OCI-LY1 (cell line): ENCODE results near the gene LRMDA.

ENCODE experiments used
- H2AFZ ChIP-seq: fragments of 200-600 bp; sonication (generic), shearing (Covaris generic); 2 replicates; pipeline ENCODE4 v1.6.0; 2014; ENCODE audit warnings: antibody characterized with exemption, mild to moderate bottlenecking, low read length
- H3F3A ChIP-seq: fragments of 200-600 bp; sonication (generic), shearing (Covaris generic); 2 replicates; pipeline ENCODE4 v1.6.0; 2014; ENCODE audit warnings: mild to moderate bottlenecking, antibody characterized with exemption, low read length, moderate library complexity; ENCODE audit not compliant: insufficient read depth
- H3K27ac ChIP-seq: fragments of 200-600 bp; sonication (generic); 2 replicates; pipeline ENCODE4 v1.5.1; 2014; ENCODE audit warnings: low read length, mixed run types, mild to moderate bottlenecking, low read depth; ENCODE audit not compliant: poor library complexity, severe bottlenecking
- H3K27me3 ChIP-seq: fragments of 200-600 bp; sonication (generic); 2 replicates; pipeline ENCODE4 v1.6.0; 2014; ENCODE audit warnings: antibody characterized with exemption, mild to moderate bottlenecking, low read length, moderate library complexity; ENCODE audit not compliant: insufficient read depth
- H3K36me3 ChIP-seq: fragments of 200-600 bp; sonication (generic); 2 replicates; pipeline ENCODE4 v1.6.1; 2014; ENCODE audit warnings: mild to moderate bottlenecking, antibody characterized with exemption, low read length, moderate library complexity, mixed read lengths; ENCODE audit not compliant: insufficient read depth
- H3K4me1 ChIP-seq: fragments of 200-600 bp; sonication (generic); 2 replicates; pipeline ENCODE4 v1.5.1; 2014; ENCODE audit warnings: mild to moderate bottlenecking, low read length, moderate library complexity; ENCODE audit not compliant: insufficient read depth, severe bottlenecking
- H3K4me2 ChIP-seq: fragments of 200-600 bp; sonication (generic), shearing (Covaris generic); 2 replicates; pipeline ENCODE4 v1.6.1; 2014; ENCODE audit warnings: low read length
- H3K4me3 ChIP-seq: fragments of 200-600 bp; sonication (generic); 2 replicates; pipeline ENCODE4 v1.5.1; 2014; ENCODE audit warnings: low read length, low read depth, mild to moderate bottlenecking, mixed read lengths; ENCODE audit not compliant: poor library complexity, severe bottlenecking
- H3K79me2 ChIP-seq: fragments of 200-600 bp; shearing (Covaris generic); 2 replicates; pipeline ENCODE4 v1.6.1; 2016; ENCODE audit warnings: mixed run types, low read length, mixed read lengths; ENCODE audit not compliant: insufficient read depth
- H3K9ac ChIP-seq: fragments of 200-600 bp; sonication (generic), shearing (Covaris generic); 2 replicates; pipeline ENCODE4 v1.6.1; 2014; ENCODE audit warnings: mild to moderate bottlenecking, low read length, mixed read lengths
- H3K9me2 ChIP-seq: fragments of 200-600 bp; sonication (generic), shearing (Covaris generic); 2 replicates; pipeline ENCODE4 v1.6.1; 2014; ENCODE audit warnings: low read depth, mild to moderate bottlenecking, low read length, mixed read lengths
- H3K9me3 ChIP-seq: fragments of 200-600 bp; shearing (Covaris generic); 2 replicates; pipeline ENCODE4 v1.6.1; 2014; ENCODE audit warnings: low read length, mixed read lengths
- H4K20me1 ChIP-seq: fragments of 200-600 bp; sonication (generic), shearing (Covaris generic); 2 replicates; pipeline ENCODE4 v1.6.0; 2016; ENCODE audit warnings: mild to moderate bottlenecking, low read length; ENCODE audit not compliant: insufficient read depth
- CTCF ChIP-seq: fragments of 200-600 bp; sonication (generic), shearing (Covaris generic); IDR thresholded peaks from 2 replicates; pipeline ENCODE4 v1.5.1; 2017; ENCODE audit warnings: mild to moderate bottlenecking, antibody characterized with exemption, low read length, moderate library complexity, mixed read lengths
- EZH2 ChIP-seq: fragments of 200-600 bp; sonication (generic), shearing (Covaris generic); IDR thresholded peaks from 2 replicates; pipeline ENCODE4 v1.8.0; 2017; ENCODE audit warnings: borderline replicate concordance, mixed run types, mild to moderate bottlenecking, antibody characterized with exemption, low read length, moderate library complexity, mixed read lengths

LRMDA gene

GRCh38 chr10:75508239-75508813 lies 76.9 kb downstream of the LRMDA start:
- no peak overlapping the region for H3K9ac ChIP-seq
- H3K27me3 ChIP-seq: no peaks in the 10 kb centered on the region
- H3K9me2 ChIP-seq: no peaks in the 10 kb centered on the region
- H3K27ac ChIP-seq: no peak overlapping the region
- H3K4me1 ChIP-seq: no peaks in the 10 kb centered on the region
- no peak overlapping the region for H3K4me3 ChIP-seq
- no peak overlapping the region for H2AFZ ChIP-seq
- no peaks in the 10 kb centered on the region for H3K79me2 ChIP-seq
- H3K36me3 ChIP-seq: no peaks in the 10 kb centered on the region
- H3K9me3 ChIP-seq: no peaks in the 10 kb centered on the region
- H3F3A ChIP-seq: no peaks in the 10 kb centered on the region
- no peak overlapping the region for H3K4me2 ChIP-seq
- no peak for TF ChIP-seq CTCF
- no peak for TF ChIP-seq EZH2
- no peaks in the 10 kb centered on the region for H4K20me1 ChIP-seq

- H4K20me1 ChIP-seq: no peaks in the 10 kb centered on the region
- no peak overlapping the region for H3K4me3 ChIP-seq
- no peak for TF ChIP-seq CTCF
- TF ChIP-seq EZH2: no peak
- H3K9ac ChIP-seq: no peak overlapping the region
- no peaks in the 10 kb centered on the region for H3F3A ChIP-seq
- no peaks in the 10 kb centered on the region for H3K79me2 ChIP-seq
- H3K27me3 ChIP-seq: no peaks in the 10 kb centered on the region
- no peak overlapping the region for H2AFZ ChIP-seq
- H3K9me2 ChIP-seq: no peaks in the 10 kb centered on the region
- no peaks in the 10 kb centered on the region for H3K4me1 ChIP-seq
- H3K27ac ChIP-seq: no peak overlapping the region
- H3K36me3 ChIP-seq: no peaks in the 10 kb centered on the region
- H3K4me2 ChIP-seq: no peak overlapping the region
- no peaks in the 10 kb centered on the region for H3K9me3 ChIP-seq
These were observed 77.4 kb downstream of the LRMDA start for GRCh38 chr10:75508814-75509306.

- Histone ChIP-seq H3K27me3 (no peaks in the 10 kb centered on the region), H4K20me1 (no peaks in the 10 kb centered on the region), H3K4me1 (no peaks in the 10 kb centered on the region), H3K36me3 (no peaks in the 10 kb centered on the region), H3K9me3 (no peaks in the 10 kb centered on the region), H2AFZ (no peak overlapping the region), H3K79me2 (no peaks in the 10 kb centered on the region), H3K4me2 (no peak overlapping the region), H3K27ac (no peak overlapping the region), H3K4me3 (no peak overlapping the region), H3K9me2 (no peaks in the 10 kb centered on the region), H3F3A (no peaks in the 10 kb centered on the region), H3K9ac (no peak overlapping the region)
- TF ChIP-seq CTCF: no peak
- TF ChIP-seq EZH2: no peak
These were observed 78.3 kb downstream of the LRMDA start for GRCh38 chr10:75509706-75510105.
